Measurements from ENCODE around the gene APBB2.

APBB2 gene

GRCh38 chr4:40886931-40887763, 327.2 kb downstream of the APBB2 start:
- no peak for DNase-seq

GRCh38 chr4:40881851-40882250, 332.5 kb downstream of the APBB2 start:
- no peak for DNase-seq

GRCh38 chr4:40881096-40881495, 333.2 kb downstream of the APBB2 start:
- no peak for DNase-seq

- no peak for DNase-seq
These were observed 335.7 kb downstream of the APBB2 start for GRCh38 chr4:40878548-40879055.

GRCh38 chr4:40877081-40877480, 337.3 kb downstream of the APBB2 start:
- no peak for DNase-seq

GRCh38 chr4:40875507-40876150, 338.7 kb downstream of the APBB2 start:
- no peak for DNase-seq

- no peak for DNase-seq
These were observed 339.4 kb downstream of the APBB2 start for GRCh38 chr4:40874901-40875300.

- no peak for DNase-seq
These were observed 340.0 kb downstream of the APBB2 start for GRCh38 chr4:40874331-40874730.

GRCh38 chr4:40871695-40872250, 342.6 kb downstream of the APBB2 start:
- no peak for DNase-seq

GRCh38 chr4:40870150-40870549, 344.2 kb downstream of the APBB2 start:
- no peak for DNase-seq

GRCh38 chr4:40865696-40866095, 348.6 kb downstream of the APBB2 start:
- DNase-seq, result no peak

- no peak for DNase-seq
These were observed 349.8 kb downstream of the APBB2 start for GRCh38 chr4:40864531-40864930.

- DNase-seq, result no peak
These were observed 355.4 kb downstream of the APBB2 start for GRCh38 chr4:40858962-40859361.

GRCh38 chr4:40857956-40858355, 356.4 kb downstream of the APBB2 start:
- DNase-seq, result no peak

- DNase-seq, result peak; percentile 49
These were observed 357.4 kb downstream of the APBB2 start for GRCh38 chr4:40856840-40857362.

- DNase-seq, result no peak
These were observed 358.0 kb downstream of the APBB2 start for GRCh38 chr4:40856277-40856839.

- DNase-seq, result no peak
These were observed 363.8 kb downstream of the APBB2 start for GRCh38 chr4:40850496-40850895.

- DNase-seq, result no peak
These were observed 365.4 kb downstream of the APBB2 start for GRCh38 chr4:40848940-40849339.

GRCh38 chr4:40848251-40848650, 366.1 kb downstream of the APBB2 start:
- DNase-seq, result no peak

GRCh38 chr4:40846532-40846931, 367.8 kb downstream of the APBB2 start:
- no peak for DNase-seq

GRCh38 chr4:40845154-40845835, 369.0 kb downstream of the APBB2 start:
- no peak for DNase-seq

- no peak for DNase-seq
These were observed 370.1 kb downstream of the APBB2 start for GRCh38 chr4:40844261-40844660.

GRCh38 chr4:40843696-40844095, 370.6 kb downstream of the APBB2 start:
- DNase-seq, result peak; percentile 46

Measured in activated CD4-positive, alpha-beta T cell treated with anti-CD3 and anti-CD28 coated beads, Interleukin-2, amount 50 U/mL, for 16 hours (primary cell).